ENCODE results near the gene PKDREJ.

PKDREJ gene

GRCh38 chr22:46230262-46230901 is 32.8 kb downstream of the PKDREJ start:
- no peak for DNase-seq

DNA sequence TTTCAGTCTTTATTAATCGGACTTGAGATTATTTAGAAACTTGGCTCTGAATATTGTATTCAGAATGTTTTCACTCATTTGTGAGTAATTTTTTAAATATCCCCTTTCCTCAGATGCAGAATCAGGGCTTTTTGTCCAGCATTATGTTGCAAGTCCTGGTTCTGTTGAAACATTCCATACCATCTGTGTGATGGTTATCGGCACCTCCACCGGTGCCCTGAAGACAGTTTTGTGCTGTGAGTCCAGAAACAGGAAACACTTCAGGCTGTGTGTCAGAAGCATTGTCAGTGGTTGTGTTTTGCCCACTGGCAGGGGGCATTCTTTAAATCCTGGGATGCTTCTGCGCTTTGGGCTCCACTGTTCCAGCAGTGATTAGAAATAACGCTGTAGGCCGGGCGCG is 33.4 kb downstream of the PKDREJ start:
- no peak for DNase-seq

- no peak for DNase-seq
Observed at GRCh38 chr22:46226577-46226976, 36.6 kb downstream of the PKDREJ start.

GRCh38 chr22:46225631-46226030 is 37.5 kb downstream of the PKDREJ start:
- no peak for DNase-seq

GRCh38 chr22:46224898-46225290 is 38.2 kb downstream of the PKDREJ start:
- DNase-seq, result no peak

DNA sequence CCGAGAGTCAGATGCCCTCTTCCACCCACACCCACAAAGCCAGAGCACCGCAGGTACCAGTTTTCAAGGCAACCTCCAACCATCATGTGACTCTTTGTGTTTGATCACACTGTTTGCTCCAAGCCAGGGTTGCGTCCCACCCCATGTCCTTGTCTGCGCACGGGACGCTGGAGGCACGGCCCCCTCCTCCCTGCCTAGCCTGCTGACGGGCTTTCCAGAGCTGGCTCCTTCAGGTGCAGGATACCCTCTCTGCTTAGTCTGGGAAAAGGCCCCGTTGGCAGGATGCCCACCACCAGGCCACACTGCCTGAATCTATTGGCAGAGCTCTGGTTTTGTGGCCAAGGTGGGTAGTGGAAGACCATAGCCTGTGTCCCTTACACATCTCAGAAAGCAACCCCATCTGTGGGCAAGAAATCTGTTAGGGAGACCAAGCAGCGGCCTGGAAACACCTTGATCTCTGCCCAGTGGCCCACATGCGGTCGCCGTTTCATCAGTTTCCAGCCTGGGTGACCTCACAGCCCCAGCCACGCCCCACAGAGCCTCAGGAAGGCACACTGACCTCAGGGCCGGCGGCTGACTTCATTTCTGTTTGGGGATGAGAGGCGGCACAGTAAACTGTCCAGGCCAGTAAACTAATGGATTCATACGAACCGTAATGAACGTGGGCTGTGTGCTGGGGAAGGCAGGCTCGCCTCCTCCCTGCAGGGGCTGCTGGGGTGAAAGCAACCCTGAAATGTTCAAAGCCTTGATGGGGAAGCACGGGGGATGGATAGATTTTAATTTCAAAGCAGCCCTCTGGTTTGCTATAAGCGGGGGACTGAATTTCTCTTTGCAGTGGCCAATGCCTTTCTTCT is 38.9 kb downstream of the PKDREJ start:
- no peak for DNase-seq

GRCh38 chr22:46220921-46221320 is 42.2 kb downstream of the PKDREJ start:
- DNase-seq, result no peak

- no peak for DNase-seq
Observed at GRCh38 chr22:46219636-46220035, 43.5 kb downstream of the PKDREJ start.

- DNase-seq, result no peak
Observed at GRCh38 chr22:46214616-46215015, 48.5 kb downstream of the PKDREJ start.

- no peak for DNase-seq
Observed at GRCh38 chr22:46214149-46214548, 49.0 kb downstream of the PKDREJ start.

- no peak for DNase-seq
Observed at GRCh38 chr22:46213052-46213451, 50.1 kb downstream of the PKDREJ start.

DNA sequence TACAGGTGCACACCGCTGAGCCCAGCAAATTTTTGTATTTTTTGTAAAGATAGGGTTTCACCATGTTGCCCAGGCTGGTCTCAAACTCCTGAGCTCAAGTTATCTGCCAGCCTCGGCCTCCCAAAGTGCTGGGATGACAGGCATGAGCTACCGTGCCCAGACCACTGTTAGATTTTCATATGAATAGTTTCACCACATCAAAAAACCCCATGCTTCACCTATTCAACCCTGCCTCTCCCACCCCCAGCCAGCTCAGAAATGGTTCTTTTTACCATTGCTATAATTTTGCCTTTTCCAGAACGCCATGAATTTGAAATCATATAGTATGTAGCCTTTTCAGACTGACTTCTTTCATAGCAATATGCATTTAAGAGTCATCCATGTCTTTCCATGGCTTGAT is 50.9 kb downstream of the PKDREJ start:
- DNase-seq, result no peak

DNA sequence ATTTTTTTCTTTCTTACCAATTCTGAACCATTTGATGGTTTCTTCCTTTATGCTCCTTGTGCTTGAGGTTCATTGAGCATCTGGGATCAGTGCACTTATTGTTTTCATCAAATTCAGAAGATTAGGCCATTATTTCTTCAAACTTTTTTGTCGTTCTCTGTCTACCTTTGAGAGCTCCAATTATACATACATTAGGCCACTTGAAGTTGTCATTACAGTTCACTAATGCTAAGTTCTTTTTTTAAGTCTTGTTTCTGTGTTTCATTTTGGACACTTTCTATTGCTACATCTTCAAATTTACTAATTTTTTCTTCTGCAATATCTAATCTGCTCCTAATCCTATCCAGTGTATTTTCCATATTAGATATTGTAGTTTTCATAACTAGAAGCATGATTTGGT is 53.9 kb downstream of the PKDREJ start:
- no peak for DNase-seq
